ENCODE measurements around the gene DCAF8.

DNA sequence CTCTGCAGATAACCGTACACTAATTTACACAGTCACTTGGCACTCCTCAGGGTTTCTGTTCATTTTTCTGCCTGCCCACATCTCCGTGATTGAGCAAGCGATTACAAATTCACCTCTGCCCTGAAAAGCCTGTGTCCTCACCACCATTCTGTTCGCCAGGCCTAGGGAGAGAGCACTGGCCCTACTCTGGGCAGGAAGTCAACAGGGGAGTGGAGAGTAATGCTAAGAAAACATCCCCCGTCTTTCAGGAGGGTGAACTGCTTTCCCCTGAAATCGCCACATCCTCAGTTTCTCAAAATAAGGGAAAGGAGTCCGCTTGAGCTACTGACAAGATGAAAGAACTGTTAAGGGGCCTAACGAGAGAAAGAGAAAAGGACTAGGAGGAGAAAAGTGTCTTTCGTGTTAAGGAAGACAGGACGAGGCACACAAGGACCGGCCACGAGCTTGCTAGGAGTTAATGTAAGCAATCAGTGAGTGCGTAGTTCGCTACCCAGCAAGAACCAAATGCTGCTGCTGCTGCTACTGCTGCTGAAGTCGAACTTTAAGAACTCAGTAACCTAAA, 22.0 kb upstream of the DCAF8 start:
- TF ChIP-seq, protein P1, sequence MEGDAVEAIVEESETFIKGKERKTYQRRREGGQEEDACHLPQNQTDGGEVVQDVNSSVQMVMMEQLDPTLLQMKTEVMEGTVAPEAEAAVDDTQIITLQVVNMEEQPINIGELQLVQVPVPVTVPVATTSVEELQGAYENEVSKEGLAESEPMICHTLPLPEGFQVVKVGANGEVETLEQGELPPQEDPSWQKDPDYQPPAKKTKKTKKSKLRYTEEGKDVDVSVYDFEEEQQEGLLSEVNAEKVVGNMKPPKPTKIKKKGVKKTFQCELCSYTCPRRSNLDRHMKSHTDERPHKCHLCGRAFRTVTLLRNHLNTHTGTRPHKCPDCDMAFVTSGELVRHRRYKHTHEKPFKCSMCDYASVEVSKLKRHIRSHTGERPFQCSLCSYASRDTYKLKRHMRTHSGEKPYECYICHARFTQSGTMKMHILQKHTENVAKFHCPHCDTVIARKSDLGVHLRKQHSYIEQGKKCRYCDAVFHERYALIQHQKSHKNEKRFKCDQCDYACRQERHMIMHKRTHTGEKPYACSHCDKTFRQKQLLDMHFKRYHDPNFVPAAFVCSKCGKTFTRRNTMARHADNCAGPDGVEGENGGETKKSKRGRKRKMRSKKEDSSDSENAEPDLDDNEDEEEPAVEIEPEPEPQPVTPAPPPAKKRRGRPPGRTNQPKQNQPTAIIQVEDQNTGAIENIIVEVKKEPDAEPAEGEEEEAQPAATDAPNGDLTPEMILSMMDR (IDR thresholded peaks at IDR 0.05) = no peak
- TF ChIP-seq POLR2A (IDR thresholded peaks at IDR 0.05) = peak; percentile 26 to 61
